NOMO-1 (cell line): ENCODE results near the gene ZNF275.
A peak's percentile ranks its signal among the peaks of the same experiment; 100 is the strongest.

ENCODE experiments used
- DNase-seq, 2 experiments: peaks; one replicate each; lab custom pipeline; 2025; ENCODE audit not compliant: unreplicated experiment in 2 of 2; lab: John Stamatoyannopoulos, UW

ZNF275 gene

GRCh38 chrX:153353416-153353815 is 19.5 kb downstream of the ZNF275 start:
- no peak for DNase-seq

GRCh38 chrX:153357877-153358276 is 23.9 kb downstream of the ZNF275 start:
- no peak for DNase-seq

- no peak for DNase-seq
Measured at GRCh38 chrX:153361781-153362397, 27.9 kb downstream of the ZNF275 start.

- no peak for DNase-seq
Measured at GRCh38 chrX:153365670-153366069, 31.7 kb downstream of the ZNF275 start.

GRCh38 chrX:153366119-153366518 is 32.2 kb downstream of the ZNF275 start:
- DNase-seq = no peak

- DNase-seq = no peak
Measured at GRCh38 chrX:153366878-153367538, 33.1 kb downstream of the ZNF275 start.

- DNase-seq = no peak
Measured at GRCh38 chrX:153370293-153371055, 36.5 kb downstream of the ZNF275 start.

- DNase-seq = no peak
Measured at GRCh38 chrX:153371256-153371655, 37.3 kb downstream of the ZNF275 start.

- no peak for DNase-seq
Measured at GRCh38 chrX:153372949-153373348, 39.0 kb downstream of the ZNF275 start.

- DNase-seq = no peak
Measured at GRCh38 chrX:153374426-153374825, 40.5 kb downstream of the ZNF275 start.

- no peak for DNase-seq
Measured at GRCh38 chrX:153375571-153375970, 41.6 kb downstream of the ZNF275 start.

- no peak for DNase-seq
Measured at GRCh38 chrX:153377727-153378126, 43.8 kb downstream of the ZNF275 start.

GRCh38 chrX:153378607-153379006 is 44.7 kb downstream of the ZNF275 start:
- no peak for DNase-seq

GRCh38 chrX:153379508-153379907 is 45.6 kb downstream of the ZNF275 start:
- no peak for DNase-seq

- no peak for DNase-seq
Measured at GRCh38 chrX:153379971-153380581, 46.1 kb downstream of the ZNF275 start.

GRCh38 chrX:153380691-153381090 is 46.7 kb downstream of the ZNF275 start:
- DNase-seq = no peak

GRCh38 chrX:153381684-153382532 is 48.0 kb downstream of the ZNF275 start:
- peak in 1 of 2 experiments; percentile 44 for DNase-seq

GRCh38 chrX:153382563-153383482 is 48.9 kb downstream of the ZNF275 start:
- DNase-seq = no peak

- no peak for DNase-seq
Measured at GRCh38 chrX:153384390-153384789, 50.4 kb downstream of the ZNF275 start.
